Stimulated activated CD4-positive, alpha-beta T cell treated with anti-CD3 and anti-CD28 coated beads, TNF-alpha, amount 100 ng/mL, for 24 hours (primary cell): ENCODE measurements around the gene BBS10.
"Not testable (repeated sequence)": the region's sequence is repeated elsewhere in the genome, so short reads cannot be mapped to it uniquely, and the experiment has no call there.

ENCODE experiments used
- DNase-seq, 3 experiments: peaks; one replicate each; pipeline ENCODE4 v3.0.0-alpha.2; 2020; ENCODE audit warnings: low read depth in 3 of 3

The BBS10 gene

DNA sequence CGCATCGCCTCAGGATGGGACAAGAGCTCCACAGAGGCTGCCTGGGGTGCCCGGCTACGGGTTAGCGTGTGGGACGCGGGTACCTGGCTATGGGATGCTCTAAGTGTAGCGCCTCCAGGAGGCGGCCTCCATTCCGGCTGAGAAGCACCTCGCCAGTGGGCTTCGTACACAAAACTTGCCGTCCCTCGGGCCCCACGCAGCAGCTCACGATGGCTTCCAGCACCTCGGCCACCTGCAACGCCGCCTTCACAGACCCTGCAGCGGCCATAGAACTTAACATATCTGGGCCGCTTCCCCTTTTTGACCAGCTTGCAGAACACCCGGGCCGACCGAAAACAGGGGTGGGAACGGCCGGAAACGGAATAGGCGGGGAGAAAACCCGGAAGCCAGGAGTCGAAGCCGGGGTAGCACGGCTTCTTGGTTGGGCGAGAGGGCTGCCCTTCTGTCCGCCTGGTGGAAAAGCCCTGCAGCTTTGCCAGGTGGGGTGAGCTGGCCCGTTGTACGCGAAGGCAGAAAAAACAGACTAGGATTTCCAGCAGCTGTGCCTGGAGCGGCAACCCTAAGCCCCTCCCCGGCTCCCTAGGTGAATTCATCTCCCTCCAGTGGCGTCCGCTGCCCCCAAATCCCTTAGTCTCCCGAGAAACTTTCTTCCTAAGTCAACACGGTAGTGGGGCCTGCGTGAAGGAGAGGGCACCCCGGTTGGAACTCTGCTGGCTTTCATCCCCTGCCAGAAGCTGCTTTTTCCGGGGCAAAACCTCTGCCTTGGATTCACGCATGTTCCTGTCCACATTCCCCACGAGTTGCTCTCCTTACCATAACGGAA is at the start of gene BBS10:
Gene BBS10 (minus strand): TSS at position 337 of the 823 bp plus-strand sequence. CDS start 57 bp downstream, at position 280.
- DNase-seq: peak; percentile 74 to 84 (median 83)

DNA sequence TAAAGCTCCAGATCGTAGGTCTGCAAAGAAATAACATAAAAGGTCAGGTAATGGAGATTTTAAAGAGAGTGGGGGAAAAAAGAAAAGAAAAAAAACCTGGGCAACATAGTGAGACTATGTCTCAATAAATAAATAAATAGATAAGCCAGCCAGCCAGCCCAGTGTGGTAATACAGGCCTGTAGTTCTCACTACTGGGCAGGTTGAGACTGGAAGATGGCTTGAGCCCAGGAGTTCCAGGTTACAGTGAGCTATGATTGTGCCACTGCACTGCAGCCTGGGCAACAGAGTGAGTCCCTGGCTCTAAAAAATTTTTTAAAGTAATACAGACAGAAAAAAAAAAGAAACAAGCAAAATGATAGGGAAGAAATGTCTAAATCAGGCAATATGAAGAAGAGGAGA is 43.2 kb upstream of the BBS10 start:
- no peak for DNase-seq

DNA sequence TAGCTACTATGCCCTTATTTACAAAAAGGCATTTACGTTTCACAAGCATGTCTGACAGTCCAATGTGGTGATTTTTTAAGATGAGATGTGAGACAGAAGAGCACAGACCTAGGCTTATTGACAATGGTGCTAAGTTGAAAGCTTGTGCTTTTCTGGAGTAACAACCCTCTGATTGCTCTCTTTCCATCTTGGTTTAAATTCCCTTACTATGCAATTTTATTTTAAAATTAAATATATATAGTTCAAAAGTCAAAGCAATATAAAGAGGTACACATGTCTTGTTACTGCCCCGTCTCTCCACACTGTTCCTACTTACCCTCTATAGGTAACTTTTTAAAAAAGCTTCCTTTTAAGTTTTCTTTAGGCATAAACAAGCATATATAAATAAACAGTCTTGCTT is 39.4 kb upstream of the BBS10 start:
- DNase-seq: no peak

DNA sequence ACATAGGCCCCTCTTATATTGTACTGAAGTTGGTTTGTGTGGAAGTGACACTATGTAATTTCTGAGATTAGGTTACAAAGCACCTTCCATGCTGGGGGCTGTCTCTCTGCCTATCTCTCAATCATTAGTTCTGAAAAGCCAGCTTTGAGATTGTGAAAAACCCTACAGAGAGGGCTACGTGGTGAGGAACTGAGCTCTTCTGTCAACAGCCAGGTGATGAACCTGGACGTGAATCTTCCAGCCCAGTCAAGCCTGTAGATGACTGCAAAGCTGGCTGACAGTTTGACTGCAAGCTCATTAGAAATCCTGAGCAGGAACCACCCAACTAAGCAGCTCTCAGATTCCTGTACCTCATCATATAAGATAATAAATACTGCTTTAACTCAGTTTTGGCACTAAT is 36.3 kb upstream of the BBS10 start:
- no peak for DNase-seq

DNA sequence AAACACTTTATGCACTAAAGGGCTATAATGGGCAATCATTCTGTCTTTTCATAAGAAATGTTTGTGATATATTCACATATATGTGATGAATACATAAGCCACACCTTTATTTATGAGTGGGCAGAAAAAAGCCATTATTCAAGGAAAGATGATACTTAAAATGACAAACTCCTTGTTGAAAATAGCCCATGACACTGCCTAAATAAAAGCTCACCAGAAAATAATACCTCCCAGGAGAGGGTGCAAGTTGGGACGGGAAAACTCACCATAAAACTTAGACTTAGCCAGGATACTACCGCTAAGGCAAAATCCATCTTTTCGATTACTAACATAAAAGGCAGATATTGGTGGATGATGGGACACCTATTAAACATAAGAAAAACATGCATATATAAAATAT is 35.8 kb upstream of the BBS10 start:
- DNase-seq: no peak

DNA sequence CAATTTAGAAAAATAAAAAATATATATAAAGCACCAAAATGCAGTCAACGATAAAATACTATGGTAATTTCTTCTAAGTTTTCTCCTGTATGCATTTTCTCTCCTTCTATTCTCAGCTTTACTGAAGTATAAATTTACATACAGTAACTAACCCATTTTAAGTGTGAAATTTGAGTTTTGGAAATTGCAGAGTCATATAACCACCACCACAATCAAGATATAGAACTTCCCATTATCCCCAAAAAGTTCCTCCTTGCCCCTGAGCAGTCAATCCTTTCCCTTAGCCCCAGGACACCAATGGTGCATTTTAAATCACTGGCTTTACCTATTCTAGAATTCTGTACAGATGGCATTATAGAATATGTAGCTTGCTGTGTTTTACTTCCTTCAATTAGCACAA is 31.0 kb upstream of the BBS10 start:
- DNase-seq: no peak

DNA sequence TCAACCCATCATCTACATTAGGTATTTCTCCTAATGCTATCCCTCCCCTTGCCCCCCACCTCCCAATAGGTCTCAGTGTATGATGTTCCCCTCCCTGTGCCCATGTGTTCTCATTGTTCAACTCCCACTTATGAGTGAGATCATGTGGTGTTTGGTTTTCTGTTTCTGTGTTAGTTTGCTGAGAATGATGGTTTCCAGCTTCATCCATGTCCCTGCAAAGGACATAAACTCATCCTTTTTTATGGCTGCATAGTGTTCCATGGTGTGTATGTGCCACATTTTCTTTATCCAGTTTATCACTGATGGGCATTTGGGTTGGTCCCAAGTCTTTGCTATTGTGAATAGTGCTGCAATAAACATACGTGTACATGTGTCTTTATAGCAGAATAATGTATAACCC is 28.7 kb upstream of the BBS10 start:
- DNase-seq: not testable (repeated sequence)

DNA sequence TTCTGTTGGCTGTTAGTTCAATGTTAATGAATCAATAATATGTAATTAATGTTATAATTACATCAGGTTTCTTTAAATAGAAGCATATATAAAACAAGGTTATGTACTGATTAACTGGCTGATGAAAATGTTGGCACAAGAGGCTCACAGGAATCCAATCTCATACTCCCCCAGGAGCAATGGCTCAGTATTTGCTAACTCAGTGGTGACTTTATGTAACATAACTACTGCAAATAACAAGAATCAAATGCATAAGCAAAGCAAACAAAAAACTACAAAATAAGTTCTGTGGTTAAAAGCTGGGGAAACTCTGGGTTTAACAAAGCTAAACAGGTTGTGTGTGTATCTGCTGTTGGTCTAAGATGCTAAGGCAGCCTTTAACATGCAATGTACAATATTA is 27.7 kb upstream of the BBS10 start:
- no peak for DNase-seq

DNA sequence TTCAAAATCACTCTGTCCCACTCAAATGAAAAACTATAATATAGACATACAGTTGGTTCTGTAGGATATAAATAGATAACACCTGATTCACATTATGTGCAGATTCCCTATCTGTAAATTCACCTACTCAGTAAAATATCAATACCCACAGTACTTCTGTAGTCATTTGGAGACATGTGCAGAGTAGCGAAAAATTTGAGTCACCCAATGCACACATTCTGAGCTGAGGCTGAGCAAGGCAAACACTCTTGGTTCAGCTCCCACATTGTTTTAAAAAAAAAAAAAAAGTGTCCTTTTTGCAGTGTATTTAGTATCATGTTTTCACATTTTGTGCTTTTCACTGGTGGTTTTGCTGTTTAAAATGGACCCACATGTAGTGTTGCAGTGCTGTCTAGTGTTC is 27.3 kb upstream of the BBS10 start:
- no peak for DNase-seq

DNA sequence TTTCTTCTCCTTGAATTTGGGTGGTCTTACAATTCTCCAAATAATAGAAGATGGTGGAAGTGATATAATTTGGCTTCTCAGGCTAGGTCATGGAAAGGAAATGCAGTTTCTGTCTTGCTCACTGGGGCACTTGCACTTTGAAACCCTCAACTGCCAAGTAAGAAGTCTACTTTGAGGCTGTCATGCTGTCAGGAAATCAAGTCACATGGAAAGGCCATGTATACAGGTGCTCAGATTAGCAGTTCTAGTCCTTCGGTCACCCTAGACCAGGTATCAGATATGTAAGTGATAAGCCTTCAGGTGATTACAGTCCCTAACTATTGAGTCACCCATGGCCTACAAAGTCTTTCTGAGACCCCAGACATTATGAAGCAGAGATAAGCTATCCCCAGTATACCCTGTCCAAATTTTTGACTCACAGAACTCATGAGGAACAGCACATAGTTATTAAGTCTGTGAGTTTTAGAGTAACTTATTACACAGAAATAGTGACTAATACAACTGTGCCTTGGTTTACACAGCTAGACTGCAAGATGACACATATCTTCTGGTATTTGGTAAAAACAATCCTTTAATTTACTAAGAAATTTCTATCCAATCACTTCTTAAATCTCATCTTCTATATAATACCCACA is 26.3 kb upstream of the BBS10 start:
- DNase-seq: no peak

DNA sequence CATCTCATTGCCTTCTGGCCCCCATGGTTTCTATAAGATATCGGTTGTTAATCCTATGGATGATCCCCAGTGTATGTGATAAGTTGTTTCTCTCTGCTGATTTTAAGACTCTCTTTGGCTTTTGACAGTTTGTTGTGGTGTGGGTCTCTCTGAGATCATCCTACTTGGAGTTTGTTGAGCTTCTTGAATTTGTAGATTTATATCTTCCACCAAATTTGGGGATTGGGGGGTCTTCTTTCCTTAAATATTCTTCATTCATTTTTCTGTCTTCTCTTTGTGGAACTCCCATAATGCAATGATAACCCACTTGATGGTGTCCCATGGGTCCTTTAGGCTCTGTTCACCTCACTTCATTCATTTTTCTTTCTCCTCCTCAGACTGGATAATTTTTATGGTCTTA is 20.0 kb upstream of the BBS10 start:
- DNase-seq: no peak

DNA sequence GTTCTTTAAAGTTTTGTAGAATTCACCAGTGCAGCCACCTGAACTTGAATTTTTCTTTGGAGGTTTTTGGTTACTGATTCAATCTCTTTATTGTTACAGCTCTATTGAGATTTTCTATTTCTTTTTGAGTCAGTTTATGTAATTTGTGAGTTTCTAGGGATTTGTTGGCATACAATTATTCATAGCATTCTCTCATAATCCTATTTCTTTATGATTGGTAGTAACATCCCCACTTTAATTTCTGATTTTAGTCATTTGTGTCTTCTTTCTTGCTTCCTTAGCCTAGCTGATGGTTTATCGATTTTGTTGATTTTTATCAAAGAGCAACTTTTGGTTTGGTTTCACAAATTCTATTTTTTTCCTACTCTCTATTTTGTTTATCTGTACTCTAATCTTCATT is 17.9 kb upstream of the BBS10 start:
- no peak for DNase-seq

DNA sequence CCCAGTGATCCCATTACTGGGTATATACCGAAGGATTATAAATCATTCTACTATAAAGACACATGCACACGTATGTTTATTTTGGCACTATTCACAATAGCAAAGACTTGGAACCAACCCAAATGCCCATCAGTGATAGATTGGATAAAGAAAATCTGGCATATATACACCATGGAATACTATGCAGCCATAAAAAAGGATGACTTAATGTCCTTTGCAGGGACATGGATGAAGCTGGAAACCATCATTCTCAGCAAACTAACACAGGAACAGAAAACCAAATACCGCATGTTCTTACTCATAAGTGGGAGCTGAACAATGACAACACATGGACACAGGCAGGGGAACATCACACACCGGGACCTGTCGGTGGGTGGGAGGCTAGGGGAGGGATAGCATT is 15.9 kb upstream of the BBS10 start:
- DNase-seq: not testable (repeated sequence)

DNA sequence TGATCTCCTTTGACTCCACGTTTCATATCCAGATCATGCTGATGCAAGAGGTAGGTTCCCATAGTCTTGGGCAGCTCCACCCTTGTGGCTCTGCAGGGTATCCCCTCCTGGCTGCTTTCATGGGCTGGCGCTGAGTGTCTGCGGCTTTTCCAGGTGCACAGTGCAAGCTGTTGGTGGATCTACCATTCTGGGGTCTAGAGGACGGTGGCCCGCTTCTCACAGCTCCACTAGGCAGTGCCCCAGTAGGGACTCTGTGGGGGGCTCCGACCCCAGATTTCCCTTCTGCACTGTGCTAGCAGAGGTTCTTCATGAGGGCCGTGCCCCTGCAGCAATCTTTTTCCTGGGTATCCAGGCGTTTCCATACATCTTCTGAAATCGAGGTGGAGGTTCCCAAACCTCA is 12.1 kb upstream of the BBS10 start:
- no peak for DNase-seq

DNA sequence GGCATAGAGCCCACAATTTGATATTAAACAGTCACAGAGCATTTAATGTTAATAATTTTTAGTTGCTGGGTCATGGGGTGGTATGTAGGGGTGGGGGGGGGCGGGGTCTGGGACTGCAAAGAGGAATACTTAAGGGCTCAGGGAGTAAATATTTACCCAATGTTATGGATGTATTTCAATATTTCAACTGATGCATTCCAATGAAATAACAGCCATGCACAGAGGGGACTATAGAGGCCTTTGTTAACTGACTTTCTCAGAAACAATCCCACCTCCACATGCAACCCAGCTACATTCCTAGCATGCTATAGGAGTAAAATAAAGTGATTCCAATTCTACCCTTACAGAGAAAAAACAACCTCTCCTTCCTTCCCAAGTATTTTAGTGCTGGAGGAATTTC is 7.9 kb upstream of the BBS10 start:
- DNase-seq: no peak

DNA sequence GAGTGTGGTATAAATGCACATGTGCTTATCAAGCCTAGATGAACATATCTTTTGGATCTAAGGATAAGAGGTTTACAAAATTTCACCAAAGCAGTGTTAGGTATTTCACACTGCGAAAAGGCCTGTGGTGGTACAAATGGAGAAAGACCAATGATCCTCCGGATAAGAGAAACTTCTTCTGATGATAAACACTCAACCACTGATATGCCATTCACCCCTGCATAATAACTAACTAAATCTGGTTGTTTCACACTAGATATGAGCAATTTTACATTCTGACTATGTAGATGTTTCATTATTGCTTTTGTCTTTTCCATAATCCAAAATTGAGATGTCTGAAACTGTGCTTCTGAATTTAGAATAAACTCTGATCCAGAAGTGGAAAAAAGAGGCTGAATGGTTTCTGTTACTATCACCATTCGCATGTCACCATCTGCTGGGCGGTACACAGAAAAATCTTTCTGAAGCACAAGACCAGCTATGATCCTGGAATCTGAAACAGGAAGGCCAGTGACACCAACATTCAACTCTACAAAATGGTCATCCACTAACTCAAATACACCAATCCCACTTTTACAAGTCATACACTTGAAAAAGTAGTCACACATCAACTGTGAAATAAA is 1.3 kb downstream of the BBS10 start:
- DNase-seq: no peak

DNA sequence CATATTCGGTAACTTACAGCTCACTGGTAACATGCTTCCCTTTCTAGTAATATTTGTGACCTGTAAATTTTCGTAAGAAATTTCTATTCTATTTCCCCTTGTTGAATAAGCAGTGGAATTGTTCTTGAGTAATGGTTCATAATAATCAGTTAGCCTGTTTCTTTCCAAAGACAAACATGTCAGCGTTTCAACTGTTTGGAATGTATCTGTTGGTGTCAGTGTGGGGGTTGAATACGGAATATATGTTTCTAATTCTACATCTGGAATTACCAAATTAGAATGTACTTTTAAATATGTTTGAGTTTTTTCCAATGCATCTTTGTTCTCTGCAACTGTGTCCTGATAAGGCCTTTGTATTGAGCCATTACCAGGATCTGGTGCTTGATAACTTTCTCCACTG is 2.0 kb downstream of the BBS10 start:
- DNase-seq: no peak

DNA sequence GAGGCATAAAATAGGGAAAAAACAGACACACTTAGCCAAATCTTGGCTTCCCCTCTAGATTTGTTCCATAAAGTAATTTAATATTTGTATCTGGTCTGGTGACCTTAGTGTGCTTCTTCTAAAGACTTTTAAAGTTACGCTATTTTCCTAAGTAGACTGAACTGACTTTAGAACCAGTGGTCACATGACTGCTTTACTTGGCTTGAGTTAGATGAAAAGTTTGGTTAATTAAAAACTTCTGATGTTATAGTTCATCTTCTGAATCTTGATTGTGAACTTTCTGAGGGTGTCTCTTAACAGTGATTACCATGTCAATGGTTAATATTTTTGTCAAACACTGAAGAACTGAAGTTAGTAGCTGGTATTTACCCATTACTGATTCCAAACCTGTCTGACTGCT is 2.6 kb downstream of the BBS10 start:
- DNase-seq: no peak

DNA sequence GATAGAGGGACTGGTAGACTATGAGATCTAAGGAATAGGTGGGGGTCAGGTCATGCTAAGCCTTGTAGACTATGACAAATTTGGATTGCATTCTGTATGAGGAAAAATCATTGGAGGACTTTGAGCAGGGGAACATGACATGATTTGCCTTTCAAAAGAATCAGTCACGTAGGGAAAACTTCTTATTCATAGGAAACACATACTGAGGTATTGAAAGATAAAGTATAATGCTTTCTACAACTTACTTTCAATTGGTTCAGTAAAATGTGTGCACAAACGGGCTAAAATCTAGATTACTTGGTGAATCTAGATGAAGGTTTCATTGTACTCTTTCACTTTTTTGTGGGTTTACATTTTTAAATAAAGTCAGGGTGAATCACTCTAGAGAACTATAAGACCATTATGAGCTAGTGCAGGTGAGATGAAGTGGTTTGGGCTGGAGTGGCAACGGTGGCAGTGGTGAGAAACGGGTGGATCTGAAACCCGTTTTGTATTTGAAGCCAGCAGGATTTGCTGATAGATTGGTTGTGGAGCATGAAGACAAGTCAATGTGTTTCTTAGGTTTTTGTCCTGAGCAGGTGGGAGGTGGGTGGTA is 6.7 kb downstream of the BBS10 start:
- DNase-seq: no peak

DNA sequence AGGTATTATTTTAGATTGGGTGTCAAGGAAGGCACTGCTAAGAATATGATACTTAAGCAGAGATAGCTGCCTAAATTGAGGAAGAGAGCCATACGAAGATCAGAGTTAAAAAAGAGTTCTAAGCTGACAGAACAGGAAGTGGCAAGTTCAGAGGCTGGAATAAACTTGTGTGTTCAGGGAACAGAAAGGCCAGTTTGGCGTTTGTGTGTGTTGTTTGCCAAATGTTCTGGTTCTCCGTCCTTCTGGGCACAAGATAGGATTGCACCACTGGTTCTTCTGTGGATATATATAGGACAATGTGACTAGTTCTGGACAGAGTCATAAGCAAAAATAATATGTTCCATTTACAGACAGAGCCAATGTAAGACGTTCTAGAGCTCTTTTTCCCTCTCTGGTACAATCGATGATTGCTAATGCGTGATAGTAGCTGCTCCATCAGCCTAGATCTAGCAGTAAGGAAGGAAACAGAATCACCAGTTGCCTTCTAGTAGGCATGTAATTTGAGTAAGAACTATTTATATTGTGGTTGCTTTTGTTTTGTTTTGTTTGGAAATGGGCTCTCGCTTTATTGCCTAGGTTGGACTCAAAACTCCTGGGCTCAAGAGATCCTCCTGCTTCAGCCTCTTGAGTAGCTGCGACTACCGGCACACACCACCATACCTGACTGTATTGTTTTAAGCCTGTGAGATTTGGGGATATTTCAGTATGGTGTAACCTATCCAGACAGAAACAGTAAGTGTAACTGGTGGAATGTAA is 7.4 kb downstream of the BBS10 start:
- no peak for DNase-seq

DNA sequence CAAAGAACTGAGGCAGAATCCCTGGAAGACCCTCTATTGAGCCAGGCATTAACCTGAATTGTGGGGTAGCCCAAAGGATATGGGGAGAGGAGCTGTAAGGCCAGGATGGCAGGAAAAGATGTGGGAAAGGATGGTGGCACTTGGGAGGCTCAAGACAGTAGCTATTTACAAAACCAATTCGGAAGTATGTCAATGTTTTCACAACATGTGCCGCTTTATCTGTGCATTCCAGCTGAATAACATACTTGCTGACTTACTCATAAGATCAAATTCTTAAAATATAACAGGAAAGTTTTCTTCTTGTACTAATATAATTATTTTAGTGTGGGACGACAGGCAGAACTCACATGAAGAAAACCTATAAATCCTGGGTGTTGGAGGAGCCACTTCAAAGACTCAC is 10.6 kb downstream of the BBS10 start:
- no peak for DNase-seq

DNA sequence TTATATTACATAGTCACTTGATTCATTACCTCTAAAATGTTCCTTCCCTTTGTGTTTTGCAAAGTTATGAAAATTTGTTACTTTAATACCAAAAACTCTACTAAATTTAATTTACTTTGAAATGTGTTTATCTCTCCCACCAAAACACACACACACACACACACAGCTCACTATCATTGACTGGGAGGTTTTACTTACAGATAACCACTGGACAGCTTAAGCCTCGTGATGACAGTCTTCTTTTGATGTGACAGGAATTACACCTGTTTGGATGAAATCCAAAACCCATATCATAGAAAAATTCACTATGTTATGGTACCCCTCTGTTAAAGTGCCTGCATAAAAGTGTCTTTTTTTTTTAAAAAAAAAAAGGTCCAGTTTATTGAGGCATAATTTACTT is 15.6 kb downstream of the BBS10 start:
- no peak for DNase-seq
